HepG2 (cell line): Measurements from ENCODE around the gene CCDC77. TPM values are rescaled to one million over a fixed set of nuclear protein-coding genes. Genes with fewer than 3 reads are reported as not detected.

Source experiments
- CHCHD3 ChIP-seq: sonication (generic); formaldehyde crosslinking; IDR thresholded peaks from 2 replicates; pipeline ENCODE4 v1.8.0; 2022; ENCODE audit warnings: mild to moderate bottlenecking, missing genetic modification reagents, moderate library complexity
- HOXA3 ChIP-seq: sonication (generic); formaldehyde crosslinking; IDR thresholded peaks from 2 replicates; pipeline ENCODE4 v1.5.0; 2020; ENCODE audit warnings: missing genetic modification reagents
- NR2F2 ChIP-seq: IDR thresholded peaks from 2 replicates; pipeline ENCODE4 v1.6.1; 2012; ENCODE audit warnings: low read depth, inconsistent platforms, borderline replicate concordance
- PTBP1 ChIP-seq: fragments of 200-400 bp; formaldehyde crosslinking; IDR thresholded peaks from 2 replicates; pipeline ENCODE4 v1.6.1; 2018; ENCODE audit warnings: low read length, low read depth; ENCODE audit not compliant: poor library complexity, severe bottlenecking
- SALL2 ChIP-seq: sonication (generic); formaldehyde crosslinking; IDR thresholded peaks from 2 replicates; pipeline ENCODE4 v1.8.1; 2023; ENCODE audit warnings: mild to moderate bottlenecking, missing genetic modification reagents, inconsistent platforms
- TRIM24 ChIP-seq: sonication (generic); formaldehyde crosslinking; IDR thresholded peaks from 2 replicates; pipeline ENCODE4 v1.8.0; 2022; ENCODE audit warnings: mild to moderate bottlenecking, missing genetic modification reagents
- ZEB1 ChIP-seq: IDR thresholded peaks from 2 replicates; pipeline ENCODE4 v1.6.1; 2012; ENCODE audit warnings: mild to moderate bottlenecking, low read depth, inconsistent platforms; ENCODE audit not compliant: insufficient replicate concordance
- ZNF251 ChIP-seq: sonication (generic); formaldehyde crosslinking; IDR thresholded peaks from 2 replicates; pipeline ENCODE4 v1.9.0; 2021; ENCODE audit warnings: mild to moderate bottlenecking, missing genetic modification reagents
- ZNF563 ChIP-seq: sonication (generic); formaldehyde crosslinking; IDR thresholded peaks from 2 replicates; pipeline ENCODE4 v1.8.0; 2022; ENCODE audit warnings: mild to moderate bottlenecking, moderate library complexity, missing genetic modification reagents
- ZNF83 ChIP-seq: sonication (generic); formaldehyde crosslinking; IDR thresholded peaks from 2 replicates; pipeline ENCODE4 v1.4.0; 2020; ENCODE audit warnings: missing genetic modification reagents, mild to moderate bottlenecking, borderline replicate concordance
- ZNF841 ChIP-seq: sonication (generic); formaldehyde crosslinking; IDR thresholded peaks from 2 replicates; pipeline ENCODE4 v1.8.1; 2023; ENCODE audit warnings: missing genetic modification reagents, borderline replicate concordance
- polyA plus RNA-seq, 8 experiments: library from polyadenylated mRNA; depleted of rRNA in 3 of 8; stranded (reverse) in 7 of 8; unstranded in 1 of 8; fragments of >200 nt; fragmentation: Illumina TruSeq in 4 of 8; extraction: Trizol in 4 of 8; gene quantifications; 2 replicates each; pipeline versions ENCODE4 v1.2.1 to v1.2.3, GENCODE V29; 2011 to 2016; ENCODE audit warnings: low read depth in 4 of 8, missing spikeins in 1 of 8, mixed read lengths in 1 of 8; ENCODE audit not compliant: insufficient read depth in 1 of 8
- total RNA-seq, 5 experiments: library from RNA; depleted of rRNA; stranded (reverse); fragments of >200 nt; fragmentation: Illumina TruSeq; extraction: Trizol; gene quantifications; 2 replicates each; pipeline ENCODE4 v1.2.3, GENCODE V29; 2016; ENCODE audit warnings: low read depth in 1 of 5
- TF ChIP-seq, protein P1 (sequence below): sonication (generic); formaldehyde crosslinking; IDR thresholded peaks from 2 replicates; pipeline ENCODE4 v1.4.0; 2020; ENCODE audit warnings: mild to moderate bottlenecking, missing genetic modification reagents
- TF ChIP-seq, protein P2 (sequence below): IDR thresholded peaks from 2 replicates; pipeline ENCODE4 v1.6.1; 2018; ENCODE audit warnings: missing genetic modification reagents, mild to moderate bottlenecking, missing compliant biosample characterization
- TF ChIP-seq, protein P3 (sequence below): IDR thresholded peaks from 2 replicates; pipeline ENCODE4 v1.6.1; 2016; ENCODE audit warnings: low read depth, missing genetic modification reagents, missing compliant biosample characterization

Gene CCDC77
- total and polyA plus RNA-seq, 2 of the 13 experiments (the other 11 are each of a cell fraction or from before 2014, with no cell fraction given): 6.4 to 16.4 TPM

DNA sequence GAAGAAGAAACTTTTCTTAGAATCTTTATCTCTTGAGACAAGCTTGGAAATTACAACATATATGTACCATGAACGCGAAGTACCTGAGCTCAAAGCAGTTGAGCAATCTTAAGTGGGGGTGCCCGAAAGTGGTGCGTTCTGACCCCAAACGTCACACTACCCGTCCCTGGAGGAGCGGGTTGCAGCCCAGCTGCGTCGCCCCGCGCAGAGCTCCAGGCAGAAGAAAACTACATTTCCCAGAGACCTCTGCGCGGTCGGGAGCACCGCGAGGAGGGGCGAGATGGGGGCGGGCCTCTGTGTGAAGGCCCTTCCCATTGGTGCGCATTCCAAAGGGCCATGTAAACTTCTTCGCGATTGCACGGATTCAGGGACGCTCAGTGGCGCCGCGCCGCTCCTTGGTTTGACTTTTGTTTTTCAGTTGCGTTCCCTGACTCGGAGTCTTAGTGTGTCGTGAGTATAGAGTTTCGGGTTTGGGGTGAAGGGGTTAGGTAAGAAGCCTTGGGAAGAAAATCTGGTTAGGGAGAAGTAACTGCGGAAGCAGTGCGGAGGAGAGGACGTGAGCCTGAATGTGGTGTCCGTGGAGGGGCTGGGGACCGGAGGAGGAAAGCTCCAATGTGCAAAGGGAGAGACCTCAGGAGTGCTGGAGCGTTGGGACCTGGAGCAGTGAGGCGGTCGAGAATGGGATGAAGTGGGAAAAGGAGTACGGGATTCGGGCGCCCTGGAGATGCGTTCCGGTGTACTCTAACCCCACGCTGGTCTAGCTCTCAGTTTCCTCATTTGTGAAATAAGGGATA is at the start of gene CCDC77 (continued):
- TF ChIP-seq, protein P1, sequence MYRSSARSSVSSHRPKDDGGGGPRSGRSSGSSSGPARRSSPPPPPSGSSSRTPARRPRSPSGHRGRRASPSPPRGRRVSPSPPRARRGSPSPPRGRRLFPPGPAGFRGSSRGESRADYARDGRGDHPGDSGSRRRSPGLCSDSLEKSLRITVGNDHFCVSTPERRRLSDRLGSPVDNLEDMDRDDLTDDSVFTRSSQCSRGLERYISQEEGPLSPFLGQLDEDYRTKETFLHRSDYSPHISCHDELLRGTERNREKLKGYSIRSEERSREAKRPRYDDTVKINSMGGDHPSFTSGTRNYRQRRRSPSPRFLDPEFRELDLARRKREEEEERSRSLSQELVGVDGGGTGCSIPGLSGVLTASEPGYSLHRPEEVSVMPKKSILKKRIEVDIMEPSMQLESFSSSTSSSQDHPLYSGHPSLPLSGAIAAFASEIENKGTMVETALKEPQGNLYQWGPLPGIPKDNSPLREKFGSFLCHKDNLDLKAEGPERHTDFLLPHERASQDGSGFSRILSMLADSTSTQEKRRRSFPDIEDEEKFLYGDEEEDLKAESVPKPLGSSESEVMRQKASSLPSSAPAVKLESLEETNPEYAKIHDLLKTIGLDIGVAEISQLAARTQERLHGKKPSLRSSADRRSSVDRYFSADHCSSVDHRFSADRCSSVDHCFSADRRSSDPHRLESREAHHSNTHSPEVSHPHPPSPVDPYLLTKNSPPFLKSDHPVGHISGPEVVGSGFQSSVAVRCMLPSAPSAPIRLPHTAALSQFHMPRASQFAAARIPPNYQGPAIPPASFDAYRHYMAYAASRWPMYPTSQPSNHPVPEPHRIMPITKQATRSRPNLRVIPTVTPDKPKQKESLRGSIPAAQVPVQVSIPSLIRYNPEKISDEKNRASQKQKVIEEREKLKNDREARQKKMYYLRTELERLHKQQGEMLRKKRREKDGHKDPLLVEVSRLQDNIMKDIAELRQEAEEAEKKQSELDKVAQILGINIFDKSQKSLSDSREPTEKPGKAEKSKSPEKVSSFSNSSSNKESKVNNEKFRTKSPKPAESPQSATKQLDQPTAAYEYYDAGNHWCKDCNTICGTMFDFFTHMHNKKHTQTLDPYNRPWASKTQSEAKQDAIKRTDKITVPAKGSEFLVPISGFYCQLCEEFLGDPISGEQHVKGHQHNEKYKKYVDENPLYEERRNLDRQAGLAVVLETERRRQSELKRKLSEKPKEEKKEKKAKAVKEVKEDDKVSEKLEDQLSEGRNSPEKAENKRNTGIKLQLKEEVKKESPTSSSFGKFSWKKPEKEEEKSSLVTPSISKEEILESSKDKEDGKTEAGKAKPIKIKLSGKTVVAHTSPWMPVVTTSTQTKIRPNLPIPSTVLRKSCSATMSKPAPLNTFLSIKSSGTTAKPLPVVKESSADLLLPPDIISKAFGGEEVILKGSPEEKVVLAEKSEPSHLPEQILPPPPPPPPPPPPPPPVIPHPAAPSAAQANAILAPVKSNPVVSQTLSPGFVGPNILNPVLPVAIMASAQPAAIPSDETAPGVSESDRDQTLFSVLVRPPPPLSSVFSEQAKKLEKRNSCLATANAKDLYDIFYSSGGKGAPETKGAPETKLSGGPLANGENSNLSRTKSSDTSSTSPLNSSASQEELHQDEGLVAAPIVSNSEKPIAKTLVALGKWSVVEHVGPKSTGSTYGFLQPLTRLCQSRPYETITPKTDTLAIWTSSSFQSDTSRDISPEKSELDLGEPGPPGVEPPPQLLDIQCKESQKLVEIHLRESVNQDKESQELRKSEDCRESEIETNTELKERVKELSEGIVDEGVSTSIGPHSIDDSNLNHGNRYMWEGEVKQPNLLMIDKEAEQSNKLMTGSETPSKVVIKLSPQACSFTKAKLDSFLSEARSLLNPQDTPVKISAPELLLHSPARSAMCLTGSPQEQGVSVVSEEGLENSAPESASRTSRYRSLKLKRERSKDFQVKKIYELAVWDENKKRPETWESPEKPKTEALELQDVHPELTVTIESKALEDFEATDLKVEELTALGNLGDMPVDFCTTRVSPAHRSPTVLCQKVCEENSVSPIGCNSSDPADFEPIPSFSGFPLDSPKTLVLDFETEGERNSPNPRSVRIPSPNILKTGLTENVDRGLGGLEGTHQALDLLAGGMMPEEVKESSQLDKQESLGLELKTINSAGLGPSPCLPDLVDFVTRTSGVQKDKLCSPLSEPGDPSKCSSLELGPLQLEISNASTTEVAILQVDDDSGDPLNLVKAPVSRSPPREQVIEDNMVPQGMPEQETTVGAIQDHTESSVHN: no peak
- TF ChIP-seq HOXA3 (CRISPR knock-in tag): peak; percentile 75
- TF ChIP-seq ZNF251 (CRISPR knock-in tag): no peak
- no peak for TF ChIP-seq ZNF841
- TF ChIP-seq ZEB1: no peak
- TF ChIP-seq ZNF83 (CRISPR knock-in tag): no peak
- TF ChIP-seq, protein P2, sequence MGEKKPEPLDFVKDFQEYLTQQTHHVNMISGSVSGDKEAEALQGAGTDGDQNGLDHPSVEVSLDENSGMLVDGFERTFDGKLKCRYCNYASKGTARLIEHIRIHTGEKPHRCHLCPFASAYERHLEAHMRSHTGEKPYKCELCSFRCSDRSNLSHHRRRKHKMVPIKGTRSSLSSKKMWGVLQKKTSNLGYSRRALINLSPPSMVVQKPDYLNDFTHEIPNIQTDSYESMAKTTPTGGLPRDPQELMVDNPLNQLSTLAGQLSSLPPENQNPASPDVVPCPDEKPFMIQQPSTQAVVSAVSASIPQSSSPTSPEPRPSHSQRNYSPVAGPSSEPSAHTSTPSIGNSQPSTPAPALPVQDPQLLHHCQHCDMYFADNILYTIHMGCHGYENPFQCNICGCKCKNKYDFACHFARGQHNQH (CRISPR knock-in tag): peak; percentile 50; the same call in 1 of the 2 replicates
- TF ChIP-seq TRIM24 (CRISPR knock-in tag): no peak
- peak; percentile 46; the same call in 1 of the 2 replicates for TF ChIP-seq ZNF563
- TF ChIP-seq PTBP1: no peak
- no peak for TF ChIP-seq SALL2 (CRISPR knock-in tag)
- TF ChIP-seq NR2F2: no peak; the same call in 1 of the 2 replicates
- TF ChIP-seq CHCHD3 (CRISPR knock-in tag): no peak
- TF ChIP-seq, protein P3, sequence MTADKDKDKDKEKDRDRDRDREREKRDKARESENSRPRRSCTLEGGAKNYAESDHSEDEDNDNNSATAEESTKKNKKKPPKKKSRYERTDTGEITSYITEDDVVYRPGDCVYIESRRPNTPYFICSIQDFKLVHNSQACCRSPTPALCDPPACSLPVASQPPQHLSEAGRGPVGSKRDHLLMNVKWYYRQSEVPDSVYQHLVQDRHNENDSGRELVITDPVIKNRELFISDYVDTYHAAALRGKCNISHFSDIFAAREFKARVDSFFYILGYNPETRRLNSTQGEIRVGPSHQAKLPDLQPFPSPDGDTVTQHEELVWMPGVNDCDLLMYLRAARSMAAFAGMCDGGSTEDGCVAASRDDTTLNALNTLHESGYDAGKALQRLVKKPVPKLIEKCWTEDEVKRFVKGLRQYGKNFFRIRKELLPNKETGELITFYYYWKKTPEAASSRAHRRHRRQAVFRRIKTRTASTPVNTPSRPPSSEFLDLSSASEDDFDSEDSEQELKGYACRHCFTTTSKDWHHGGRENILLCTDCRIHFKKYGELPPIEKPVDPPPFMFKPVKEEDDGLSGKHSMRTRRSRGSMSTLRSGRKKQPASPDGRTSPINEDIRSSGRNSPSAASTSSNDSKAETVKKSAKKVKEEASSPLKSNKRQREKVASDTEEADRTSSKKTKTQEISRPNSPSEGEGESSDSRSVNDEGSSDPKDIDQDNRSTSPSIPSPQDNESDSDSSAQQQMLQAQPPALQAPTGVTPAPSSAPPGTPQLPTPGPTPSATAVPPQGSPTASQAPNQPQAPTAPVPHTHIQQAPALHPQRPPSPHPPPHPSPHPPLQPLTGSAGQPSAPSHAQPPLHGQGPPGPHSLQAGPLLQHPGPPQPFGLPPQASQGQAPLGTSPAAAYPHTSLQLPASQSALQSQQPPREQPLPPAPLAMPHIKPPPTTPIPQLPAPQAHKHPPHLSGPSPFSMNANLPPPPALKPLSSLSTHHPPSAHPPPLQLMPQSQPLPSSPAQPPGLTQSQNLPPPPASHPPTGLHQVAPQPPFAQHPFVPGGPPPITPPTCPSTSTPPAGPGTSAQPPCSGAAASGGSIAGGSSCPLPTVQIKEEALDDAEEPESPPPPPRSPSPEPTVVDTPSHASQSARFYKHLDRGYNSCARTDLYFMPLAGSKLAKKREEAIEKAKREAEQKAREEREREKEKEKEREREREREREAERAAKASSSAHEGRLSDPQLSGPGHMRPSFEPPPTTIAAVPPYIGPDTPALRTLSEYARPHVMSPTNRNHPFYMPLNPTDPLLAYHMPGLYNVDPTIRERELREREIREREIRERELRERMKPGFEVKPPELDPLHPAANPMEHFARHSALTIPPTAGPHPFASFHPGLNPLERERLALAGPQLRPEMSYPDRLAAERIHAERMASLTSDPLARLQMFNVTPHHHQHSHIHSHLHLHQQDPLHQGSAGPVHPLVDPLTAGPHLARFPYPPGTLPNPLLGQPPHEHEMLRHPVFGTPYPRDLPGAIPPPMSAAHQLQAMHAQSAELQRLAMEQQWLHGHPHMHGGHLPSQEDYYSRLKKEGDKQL (CRISPR knock-in tag): no peak
